Measurements from ENCODE around the gene ATP8B1.

ATP8B1 gene

DNA sequence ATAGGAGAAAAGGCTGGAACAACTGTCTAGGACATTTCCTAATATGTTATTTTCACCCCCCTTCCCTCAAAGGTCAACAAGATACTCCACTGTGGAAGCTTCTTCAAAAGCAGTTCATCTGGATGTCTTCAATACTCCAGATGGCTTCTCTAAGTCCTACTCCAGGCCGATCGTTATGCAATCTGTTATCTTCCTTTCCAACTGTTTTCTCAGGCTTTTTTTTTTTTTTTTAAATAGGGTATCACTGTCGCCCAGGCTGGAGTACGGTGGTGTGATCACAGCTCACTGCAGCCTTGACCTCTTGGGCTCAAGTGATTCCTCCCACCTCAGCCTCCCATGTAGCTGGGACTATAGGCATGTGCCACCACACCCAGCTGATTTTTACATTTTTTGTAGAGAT lies 26.3 kb downstream of the ATP8B1 start:
- ATAC-seq: no peak
- TF ChIP-seq ARNTL (CRISPR knock-in tag; IDR thresholded peaks at IDR 0.05; ENCODE audit: borderline replicate concordance, low read depth): no peak
- TF ChIP-seq, protein P1, sequence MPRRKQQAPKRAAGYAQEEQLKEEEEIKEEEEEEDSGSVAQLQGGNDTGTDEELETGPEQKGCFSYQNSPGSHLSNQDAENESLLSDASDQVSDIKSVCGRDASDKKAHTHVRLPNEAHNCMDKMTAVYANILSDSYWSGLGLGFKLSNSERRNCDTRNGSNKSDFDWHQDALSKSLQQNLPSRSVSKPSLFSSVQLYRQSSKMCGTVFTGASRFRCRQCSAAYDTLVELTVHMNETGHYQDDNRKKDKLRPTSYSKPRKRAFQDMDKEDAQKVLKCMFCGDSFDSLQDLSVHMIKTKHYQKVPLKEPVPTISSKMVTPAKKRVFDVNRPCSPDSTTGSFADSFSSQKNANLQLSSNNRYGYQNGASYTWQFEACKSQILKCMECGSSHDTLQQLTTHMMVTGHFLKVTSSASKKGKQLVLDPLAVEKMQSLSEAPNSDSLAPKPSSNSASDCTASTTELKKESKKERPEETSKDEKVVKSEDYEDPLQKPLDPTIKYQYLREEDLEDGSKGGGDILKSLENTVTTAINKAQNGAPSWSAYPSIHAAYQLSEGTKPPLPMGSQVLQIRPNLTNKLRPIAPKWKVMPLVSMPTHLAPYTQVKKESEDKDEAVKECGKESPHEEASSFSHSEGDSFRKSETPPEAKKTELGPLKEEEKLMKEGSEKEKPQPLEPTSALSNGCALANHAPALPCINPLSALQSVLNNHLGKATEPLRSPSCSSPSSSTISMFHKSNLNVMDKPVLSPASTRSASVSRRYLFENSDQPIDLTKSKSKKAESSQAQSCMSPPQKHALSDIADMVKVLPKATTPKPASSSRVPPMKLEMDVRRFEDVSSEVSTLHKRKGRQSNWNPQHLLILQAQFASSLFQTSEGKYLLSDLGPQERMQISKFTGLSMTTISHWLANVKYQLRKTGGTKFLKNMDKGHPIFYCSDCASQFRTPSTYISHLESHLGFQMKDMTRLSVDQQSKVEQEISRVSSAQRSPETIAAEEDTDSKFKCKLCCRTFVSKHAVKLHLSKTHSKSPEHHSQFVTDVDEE (CRISPR knock-in tag; IDR thresholded peaks at IDR 0.05): no peak
- TF ChIP-seq ISL1 (CRISPR knock-in tag; IDR thresholded peaks at IDR 0.05): no peak
- TF ChIP-seq RARB (CRISPR knock-in tag; IDR thresholded peaks at IDR 0.05): no peak
- no peak for TF ChIP-seq CSDC2 (CRISPR knock-in tag; IDR thresholded peaks at IDR 0.05)
- no peak for TF ChIP-seq ZNF70 (CRISPR knock-in tag; IDR thresholded peaks at IDR 0.05)
- TF ChIP-seq GLIS3 (CRISPR knock-in tag; IDR thresholded peaks at IDR 0.05): no peak
- TF ChIP-seq, protein P2, sequence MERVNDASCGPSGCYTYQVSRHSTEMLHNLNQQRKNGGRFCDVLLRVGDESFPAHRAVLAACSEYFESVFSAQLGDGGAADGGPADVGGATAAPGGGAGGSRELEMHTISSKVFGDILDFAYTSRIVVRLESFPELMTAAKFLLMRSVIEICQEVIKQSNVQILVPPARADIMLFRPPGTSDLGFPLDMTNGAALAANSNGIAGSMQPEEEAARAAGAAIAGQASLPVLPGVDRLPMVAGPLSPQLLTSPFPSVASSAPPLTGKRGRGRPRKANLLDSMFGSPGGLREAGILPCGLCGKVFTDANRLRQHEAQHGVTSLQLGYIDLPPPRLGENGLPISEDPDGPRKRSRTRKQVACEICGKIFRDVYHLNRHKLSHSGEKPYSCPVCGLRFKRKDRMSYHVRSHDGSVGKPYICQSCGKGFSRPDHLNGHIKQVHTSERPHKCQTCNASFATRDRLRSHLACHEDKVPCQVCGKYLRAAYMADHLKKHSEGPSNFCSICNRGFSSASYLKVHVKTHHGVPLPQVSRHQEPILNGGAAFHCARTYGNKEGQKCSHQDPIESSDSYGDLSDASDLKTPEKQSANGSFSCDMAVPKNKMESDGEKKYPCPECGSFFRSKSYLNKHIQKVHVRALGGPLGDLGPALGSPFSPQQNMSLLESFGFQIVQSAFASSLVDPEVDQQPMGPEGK (CRISPR knock-in tag; IDR thresholded peaks at IDR 0.05; ENCODE audit: borderline replicate concordance): no peak
- TF ChIP-seq ZNF8 (CRISPR knock-in tag; IDR thresholded peaks at IDR 0.05): no peak
- TF ChIP-seq ZFP3 (CRISPR knock-in tag; IDR thresholded peaks at IDR 0.05): no peak
- TF ChIP-seq, protein P3, sequence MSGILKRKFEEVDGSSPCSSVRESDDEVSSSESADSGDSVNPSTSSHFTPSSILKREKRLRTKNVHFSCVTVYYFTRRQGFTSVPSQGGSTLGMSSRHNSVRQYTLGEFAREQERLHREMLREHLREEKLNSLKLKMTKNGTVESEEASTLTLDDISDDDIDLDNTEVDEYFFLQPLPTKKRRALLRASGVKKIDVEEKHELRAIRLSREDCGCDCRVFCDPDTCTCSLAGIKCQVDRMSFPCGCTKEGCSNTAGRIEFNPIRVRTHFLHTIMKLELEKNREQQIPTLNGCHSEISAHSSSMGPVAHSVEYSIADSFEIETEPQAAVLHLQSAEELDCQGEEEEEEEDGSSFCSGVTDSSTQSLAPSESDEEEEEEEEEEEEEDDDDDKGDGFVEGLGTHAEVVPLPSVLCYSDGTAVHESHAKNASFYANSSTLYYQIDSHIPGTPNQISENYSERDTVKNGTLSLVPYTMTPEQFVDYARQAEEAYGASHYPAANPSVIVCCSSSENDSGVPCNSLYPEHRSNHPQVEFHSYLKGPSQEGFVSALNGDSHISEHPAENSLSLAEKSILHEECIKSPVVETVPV (CRISPR knock-in tag; IDR thresholded peaks at IDR 0.05): no peak
- no peak for TF ChIP-seq ZFP30 (CRISPR knock-in tag; IDR thresholded peaks at IDR 0.05)
- no peak for TF ChIP-seq TOX (CRISPR knock-in tag; IDR thresholded peaks at IDR 0.05; ENCODE audit: borderline replicate concordance)
- TF ChIP-seq CREB5 (CRISPR knock-in tag; IDR thresholded peaks at IDR 0.05; ENCODE audit: low read depth): no peak
- TF ChIP-seq TCF4 (CRISPR knock-in tag; IDR thresholded peaks at IDR 0.05; ENCODE audit: borderline replicate concordance): no peak
- TF ChIP-seq BACH2 (CRISPR knock-in tag; IDR thresholded peaks at IDR 0.05; ENCODE audit: borderline replicate concordance): no peak
- no peak for TF ChIP-seq ZNF565 (CRISPR knock-in tag; conservative IDR thresholded peaks at IDR 0.05; ENCODE audit: low read depth)
- no peak for TF ChIP-seq OSR1 (CRISPR knock-in tag; IDR thresholded peaks at IDR 0.05)

- ATAC-seq: no peak
- TF ChIP-seq, protein P4, sequence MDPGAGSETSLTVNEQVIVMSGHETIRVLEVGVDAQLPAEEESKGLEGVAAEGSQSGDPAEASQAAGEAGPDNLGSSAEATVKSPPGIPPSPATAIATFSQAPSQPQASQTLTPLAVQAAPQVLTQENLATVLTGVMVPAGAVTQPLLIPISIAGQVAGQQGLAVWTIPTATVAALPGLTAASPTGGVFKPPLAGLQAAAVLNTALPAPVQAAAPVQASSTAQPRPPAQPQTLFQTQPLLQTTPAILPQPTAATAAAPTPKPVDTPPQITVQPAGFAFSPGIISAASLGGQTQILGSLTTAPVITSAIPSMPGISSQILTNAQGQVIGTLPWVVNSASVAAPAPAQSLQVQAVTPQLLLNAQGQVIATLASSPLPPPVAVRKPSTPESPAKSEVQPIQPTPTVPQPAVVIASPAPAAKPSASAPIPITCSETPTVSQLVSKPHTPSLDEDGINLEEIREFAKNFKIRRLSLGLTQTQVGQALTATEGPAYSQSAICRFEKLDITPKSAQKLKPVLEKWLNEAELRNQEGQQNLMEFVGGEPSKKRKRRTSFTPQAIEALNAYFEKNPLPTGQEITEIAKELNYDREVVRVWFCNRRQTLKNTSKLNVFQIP (CRISPR knock-in tag; IDR thresholded peaks at IDR 0.05; ENCODE audit: borderline replicate concordance, low read depth): no peak
- TF ChIP-seq GLIS3 (CRISPR knock-in tag; IDR thresholded peaks at IDR 0.05): no peak
- no peak for TF ChIP-seq ZFP30 (CRISPR knock-in tag; IDR thresholded peaks at IDR 0.05)
- no peak for TF ChIP-seq TOX (CRISPR knock-in tag; IDR thresholded peaks at IDR 0.05; ENCODE audit: borderline replicate concordance)
- TF ChIP-seq OSR1 (CRISPR knock-in tag; IDR thresholded peaks at IDR 0.05): no peak
- TF ChIP-seq ZNF8 (CRISPR knock-in tag; IDR thresholded peaks at IDR 0.05): no peak
- no peak for TF ChIP-seq ZNF565 (CRISPR knock-in tag; conservative IDR thresholded peaks at IDR 0.05; ENCODE audit: low read depth)
- TF ChIP-seq, protein P3 (CRISPR knock-in tag; IDR thresholded peaks at IDR 0.05): no peak
- TF ChIP-seq SNAI2 (CRISPR knock-in tag; IDR thresholded peaks at IDR 0.05): no peak
- TF ChIP-seq TCF4 (CRISPR knock-in tag; IDR thresholded peaks at IDR 0.05; ENCODE audit: borderline replicate concordance): no peak
- no peak for TF ChIP-seq RARB (CRISPR knock-in tag; IDR thresholded peaks at IDR 0.05)
- TF ChIP-seq ZC3H10 (CRISPR knock-in tag; IDR thresholded peaks at IDR 0.05): no peak
- no peak for TF ChIP-seq PPARA (CRISPR knock-in tag; IDR thresholded peaks at IDR 0.05; ENCODE audit: borderline replicate concordance)
- no peak for TF ChIP-seq CSDC2 (CRISPR knock-in tag; IDR thresholded peaks at IDR 0.05)
- TF ChIP-seq, protein P2 (CRISPR knock-in tag; IDR thresholded peaks at IDR 0.05; ENCODE audit: borderline replicate concordance): no peak
Measured at GRCh38 chr18:57776354-57776753, 26.8 kb downstream of the ATP8B1 start.

Measured in SK-N-SH treated with all-trans-retinoic acid at 6 μM for 48 hours (cell line).